ENCODE measurements around the gene DNAJC11. TPM values are rescaled to one million over a fixed set of nuclear protein-coding genes. Genes with fewer than 3 reads are reported as not detected.

Gene DNAJC11
- total RNA-seq, 1 experiment from 2014 or later: 93.6 TPM

DNA sequence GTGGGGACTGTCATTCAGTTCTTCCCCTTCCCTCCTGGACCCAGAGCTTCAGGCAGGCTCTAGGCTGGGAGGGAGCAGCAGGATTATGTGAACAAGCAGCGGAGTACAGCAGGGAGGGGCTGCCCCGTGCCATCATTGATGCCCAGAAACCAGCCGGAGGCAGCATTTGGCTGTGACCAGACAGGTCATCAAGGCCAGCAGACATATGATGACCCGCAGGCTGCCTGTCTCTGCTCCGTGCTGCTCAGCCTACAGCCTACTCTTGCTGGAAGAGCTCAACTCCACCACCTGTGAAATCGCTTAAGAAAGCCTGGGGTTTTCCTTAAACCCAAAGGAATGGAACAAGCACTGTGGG is 103.9 kb downstream of the DNAJC11 start:
- H3K4me3 ChIP-seq (ENCODE audit: low read depth in 2 of 2, low read length in 2 of 2): no peak overlapping the region
- BruUV-seq (replicated peaks): no TSS peak
- DNase-seq (ENCODE audit: low read depth, low spot score) (no peak), ATAC-seq (no peak)
- H3K4me1 ChIP-seq (ENCODE audit: control insufficient read depth, insufficient read depth, low read length): peaks cover 16% of the 10 kb centered on the region
- H3K9me3 ChIP-seq (ENCODE audit: control insufficient read depth, insufficient read depth, low read depth, low read length): no peaks in the 10 kb centered on the region
- intact Hi-C loops (cut with micrococcal nuclease; ENCODE audit: unreplicated experiment) (no loop called here), in situ Hi-C loops (cut with HindIII; ENCODE audit: low pct_unique_long_range_greater_than_20kb, low sequenced_read_pairs) (no loop called here)
- CTCF ChIA-PET: interaction anchor here (0.6 kb wide), 1 partner anchor 204 kb away, joined by 3 read pairs; the partner anchor contains the start of gene ACOT7
- H3K27ac ChIP-seq (ENCODE audit: low read length): no peak overlapping the region
- H3K36me3 ChIP-seq (ENCODE audit: control insufficient read depth, insufficient read depth, low read length): peaks cover 2% of the 10 kb centered on the region; the same call in 1 of the 2 replicates
- POLR2A ChIA-PET: no interaction called here
- H3K27me3 ChIP-seq (ENCODE audit: control insufficient read depth, insufficient read depth, low read length): no peaks in the 10 kb centered on the region
- TF ChIP-seq, protein P1, sequence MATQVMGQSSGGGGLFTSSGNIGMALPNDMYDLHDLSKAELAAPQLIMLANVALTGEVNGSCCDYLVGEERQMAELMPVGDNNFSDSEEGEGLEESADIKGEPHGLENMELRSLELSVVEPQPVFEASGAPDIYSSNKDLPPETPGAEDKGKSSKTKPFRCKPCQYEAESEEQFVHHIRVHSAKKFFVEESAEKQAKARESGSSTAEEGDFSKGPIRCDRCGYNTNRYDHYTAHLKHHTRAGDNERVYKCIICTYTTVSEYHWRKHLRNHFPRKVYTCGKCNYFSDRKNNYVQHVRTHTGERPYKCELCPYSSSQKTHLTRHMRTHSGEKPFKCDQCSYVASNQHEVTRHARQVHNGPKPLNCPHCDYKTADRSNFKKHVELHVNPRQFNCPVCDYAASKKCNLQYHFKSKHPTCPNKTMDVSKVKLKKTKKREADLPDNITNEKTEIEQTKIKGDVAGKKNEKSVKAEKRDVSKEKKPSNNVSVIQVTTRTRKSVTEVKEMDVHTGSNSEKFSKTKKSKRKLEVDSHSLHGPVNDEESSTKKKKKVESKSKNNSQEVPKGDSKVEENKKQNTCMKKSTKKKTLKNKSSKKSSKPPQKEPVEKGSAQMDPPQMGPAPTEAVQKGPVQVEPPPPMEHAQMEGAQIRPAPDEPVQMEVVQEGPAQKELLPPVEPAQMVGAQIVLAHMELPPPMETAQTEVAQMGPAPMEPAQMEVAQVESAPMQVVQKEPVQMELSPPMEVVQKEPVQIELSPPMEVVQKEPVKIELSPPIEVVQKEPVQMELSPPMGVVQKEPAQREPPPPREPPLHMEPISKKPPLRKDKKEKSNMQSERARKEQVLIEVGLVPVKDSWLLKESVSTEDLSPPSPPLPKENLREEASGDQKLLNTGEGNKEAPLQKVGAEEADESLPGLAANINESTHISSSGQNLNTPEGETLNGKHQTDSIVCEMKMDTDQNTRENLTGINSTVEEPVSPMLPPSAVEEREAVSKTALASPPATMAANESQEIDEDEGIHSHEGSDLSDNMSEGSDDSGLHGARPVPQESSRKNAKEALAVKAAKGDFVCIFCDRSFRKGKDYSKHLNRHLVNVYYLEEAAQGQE (IDR thresholded peaks at IDR 0.05; ENCODE audit: insufficient read depth in 1 of 2, low read depth in 2 of 2, low read length in 1 of 2): no peak
- no peak for TF ChIP-seq SIN3A (IDR thresholded peaks at IDR 0.05; ENCODE audit: borderline replicate concordance, insufficient read depth, low read depth, low read length)
- no peak for TF ChIP-seq POLR2AphosphoS5 (IDR thresholded peaks at IDR 0.05; ENCODE audit: low read depth, low read length)
- TF ChIP-seq, protein P2, sequence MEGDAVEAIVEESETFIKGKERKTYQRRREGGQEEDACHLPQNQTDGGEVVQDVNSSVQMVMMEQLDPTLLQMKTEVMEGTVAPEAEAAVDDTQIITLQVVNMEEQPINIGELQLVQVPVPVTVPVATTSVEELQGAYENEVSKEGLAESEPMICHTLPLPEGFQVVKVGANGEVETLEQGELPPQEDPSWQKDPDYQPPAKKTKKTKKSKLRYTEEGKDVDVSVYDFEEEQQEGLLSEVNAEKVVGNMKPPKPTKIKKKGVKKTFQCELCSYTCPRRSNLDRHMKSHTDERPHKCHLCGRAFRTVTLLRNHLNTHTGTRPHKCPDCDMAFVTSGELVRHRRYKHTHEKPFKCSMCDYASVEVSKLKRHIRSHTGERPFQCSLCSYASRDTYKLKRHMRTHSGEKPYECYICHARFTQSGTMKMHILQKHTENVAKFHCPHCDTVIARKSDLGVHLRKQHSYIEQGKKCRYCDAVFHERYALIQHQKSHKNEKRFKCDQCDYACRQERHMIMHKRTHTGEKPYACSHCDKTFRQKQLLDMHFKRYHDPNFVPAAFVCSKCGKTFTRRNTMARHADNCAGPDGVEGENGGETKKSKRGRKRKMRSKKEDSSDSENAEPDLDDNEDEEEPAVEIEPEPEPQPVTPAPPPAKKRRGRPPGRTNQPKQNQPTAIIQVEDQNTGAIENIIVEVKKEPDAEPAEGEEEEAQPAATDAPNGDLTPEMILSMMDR (IDR thresholded peaks at IDR 0.05): no peak
- TF ChIP-seq TCF7L2 (IDR thresholded peaks at IDR 0.05; ENCODE audit: low read depth, low read length): no peak

- H3K4me3 ChIP-seq (ENCODE audit: low read depth in 2 of 2, low read length in 2 of 2): no peak overlapping the region
- H3K36me3 ChIP-seq (ENCODE audit: control insufficient read depth, insufficient read depth, low read length): peaks cover 2% of the 10 kb centered on the region; the same call in 1 of the 2 replicates
- in situ Hi-C loops (cut with HindIII; ENCODE audit: low pct_unique_long_range_greater_than_20kb, low sequenced_read_pairs) (no loop called here), intact Hi-C loops (cut with micrococcal nuclease; ENCODE audit: unreplicated experiment) (no loop called here)
- H3K27ac ChIP-seq (ENCODE audit: low read length): no peak overlapping the region
- ChIA-PET CTCF (interaction anchor here (0.6 kb wide), 1 partner anchor 204 kb away, joined by 3 read pairs; the partner anchor contains the start of gene ACOT7), POLR2A (no interaction called here)
- ATAC-seq: no peak
- no peaks in the 10 kb centered on the region for H3K9me3 ChIP-seq (ENCODE audit: control insufficient read depth, insufficient read depth, low read depth, low read length)
- no peaks in the 10 kb centered on the region for H3K27me3 ChIP-seq (ENCODE audit: control insufficient read depth, insufficient read depth, low read length)
- BruUV-seq (replicated peaks): no TSS peak
- H3K4me1 ChIP-seq (ENCODE audit: control insufficient read depth, insufficient read depth, low read length): peaks cover 16% of the 10 kb centered on the region
- TF ChIP-seq TCF7L2 (IDR thresholded peaks at IDR 0.05; ENCODE audit: low read depth, low read length) (no peak), SIN3A (IDR thresholded peaks at IDR 0.05; ENCODE audit: borderline replicate concordance, insufficient read depth, low read depth, low read length) (no peak), POLR2AphosphoS5 (IDR thresholded peaks at IDR 0.05; ENCODE audit: low read depth, low read length) (no peak)
- TF ChIP-seq, protein P2 (IDR thresholded peaks at IDR 0.05): no peak
- TF ChIP-seq, protein P1 (IDR thresholded peaks at IDR 0.05; ENCODE audit: insufficient read depth in 1 of 2, low read depth in 2 of 2, low read length in 1 of 2): no peak
- DNase-seq (ENCODE audit: low read depth, low spot score): no peak
Measured at GRCh38 chr1:6596886-6597776, 104.5 kb downstream of the DNAJC11 start.

Data from Panc1 (cell line).